Body of pancreas (tissue), 4 donors: Measurements from ENCODE around the gene THEMIS. TPM values are rescaled to one million over a fixed set of nuclear protein-coding genes. Genes with fewer than 3 reads are reported as not detected.

Experiments used
- ATAC-seq: fragments of 150-250 bp; one replicate; pipeline ENCODE4 v1.9.1; 2016
- DNase-seq, 4 donors: peaks; one replicate each; pipeline ENCODE4 v3.0.0-alpha.2; 2019
- H3K27ac ChIP-seq, 4 donors: fragments of 200-600 bp; sonication (generic); 1 replicate in 3 of 4; 2 replicates in 1 of 4; pipeline versions ENCODE4 v1.5.1 to v1.6.1; 2016 to 2019; ENCODE audit warnings: mild to moderate bottlenecking in 1 of 4, mixed read lengths in 1 of 4, moderate library complexity in 1 of 4
- H3K27me3 ChIP-seq, 2 donors: fragments of 200-600 bp; sonication (generic); one replicate each; pipeline ENCODE4 v1.6.0; 2016; ENCODE audit warnings: mild to moderate bottlenecking in 1 of 2
- H3K36me3 ChIP-seq, 2 donors: fragments of 200-600 bp; sonication (generic); replicated peaks in 1 of 2; 2 replicates each; pipeline ENCODE4 v1.5.1; 2016; ENCODE audit warnings: low read depth in 2 of 2; ENCODE audit not compliant: insufficient read depth in 1 of 2
- H3K4me1 ChIP-seq: fragments of 200-600 bp; sonication (generic); one replicate; pipeline ENCODE4 v1.6.0; 2016
- H3K4me3 ChIP-seq, 2 donors: fragments of 200-600 bp; sonication (generic); 1 replicate in 1 of 2; 2 replicates in 1 of 2; pipeline ENCODE4 v1.5.1; 2016 to 2019
- H3K9me3 ChIP-seq, 3 donors: fragments of 200-600 bp; sonication (generic); 1 replicate in 2 of 3; 2 replicates in 1 of 3; pipeline ENCODE4 v1.5.1; 2016
- CTCF ChIP-seq, 7 experiments: fragments of 450-650 bp in 4 of 7; fragments of 200-600 bp in 3 of 7; sonication (generic) in 3 of 7; IDR thresholded peaks; one replicate each; pipeline ENCODE4 v1.5.1; 2016 to 2019; ENCODE audit warnings: antibody characterized with exemption in 7 of 7
- POLR2A ChIP-seq, 3 donors: fragments of 450-650 bp; IDR thresholded peaks; one replicate each; pipeline ENCODE4 v1.6.1; 2016; ENCODE audit warnings: antibody characterized with exemption in 3 of 3, mild to moderate bottlenecking in 2 of 3
- WGBS, 2 donors: methylation state at CpG; one replicate each; pipeline ENCODE4 v1.1.5; 2017; 5-methylcytosine and 5-hydroxymethylcytosine counted together
- intact Hi-C: fragments of 100-400 bp; cut with DNase I; formaldehyde crosslinking; loops from one replicate; pipeline ENCODE4 v1.15.1; 2023
- total RNA-seq, 2 donors: library from RNA; depleted of rRNA; stranded (reverse); fragments of >200 nt; gene quantifications; one replicate each; pipeline ENCODE4 v1.1.0, GENCODE V29; 2016

The THEMIS gene
- total RNA-seq, 2 donors from 2014 or later: 0.52 to 0.66 TPM

GRCh38 chr6:127924031-127924430 is 23.2 kb upstream of the THEMIS start:
- H3K4me1 ChIP-seq: no peaks in the 10 kb centered on the region
- TF ChIP-seq POLR2A (IDR thresholded peaks at IDR 0.05) (no peak), CTCF (IDR thresholded peaks at IDR 0.05) (no peak)
- intact Hi-C loops: no loop called here
- H3K4me3 ChIP-seq: no peak overlapping the region
- no peaks in the 10 kb centered on the region for H3K27me3 ChIP-seq
- DNase-seq: no peak
- H3K36me3 ChIP-seq: no peaks in the 10 kb centered on the region
- no peak for ATAC-seq
- H3K27ac ChIP-seq: no peak overlapping the region
- peaks cover 0 to 13% (median 0%) of the 10 kb centered on the region in 3 donors for H3K9me3 ChIP-seq

- Histone ChIP-seq H3K9me3 (peaks cover 0 to 13% (median 0%) of the 10 kb centered on the region in 3 donors), H3K27ac (no peak overlapping the region), H3K4me1 (no peaks in the 10 kb centered on the region), H3K4me3 (no peak overlapping the region), H3K27me3 (no peaks in the 10 kb centered on the region), H3K36me3 (no peaks in the 10 kb centered on the region)
- ATAC-seq: no peak
- WGBS, 2 donors: 67 to 77% methylated on average over 2 of the region's 2 CpGs
- TF ChIP-seq POLR2A (IDR thresholded peaks at IDR 0.05) (no peak), CTCF (IDR thresholded peaks at IDR 0.05) (no peak)
- DNase-seq: no peak
- intact Hi-C loops: no loop called here
Measured at GRCh38 chr6:127923135-127923534, 22.3 kb upstream of the THEMIS start.

- ATAC-seq (no peak), DNase-seq (no peak)
- Histone ChIP-seq H3K36me3 (no peaks in the 10 kb centered on the region), H3K4me1 (no peaks in the 10 kb centered on the region), H3K9me3 (peaks cover 0 to 12% (median 0%) of the 10 kb centered on the region in 3 donors), H3K27ac (no peak overlapping the region), H3K4me3 (no peak overlapping the region), H3K27me3 (no peaks in the 10 kb centered on the region)
- TF ChIP-seq CTCF (IDR thresholded peaks at IDR 0.05): no peak
- TF ChIP-seq POLR2A (IDR thresholded peaks at IDR 0.05): no peak
- WGBS, 2 donors: 79 to 85% methylated on average over 6 of the region's 6 CpGs
- intact Hi-C loops: no loop called here
Measured at GRCh38 chr6:127921982-127922381, 21.1 kb upstream of the THEMIS start.

GRCh38 chr6:127920804-127921203 is 19.9 kb upstream of the THEMIS start:
- Histone ChIP-seq H3K4me1 (no peaks in the 10 kb centered on the region), H3K36me3 (no peaks in the 10 kb centered on the region), H3K4me3 (no peak overlapping the region), H3K27me3 (no peaks in the 10 kb centered on the region), H3K9me3 (peaks cover 0 to under 1% (median 0%) of the 10 kb centered on the region in 3 donors), H3K27ac (no peak overlapping the region)
- 40 to 59% methylated on average over 3 of the region's 3 CpGs for WGBS, 2 donors
- DNase-seq (no peak), ATAC-seq (no peak)
- intact Hi-C loops: no loop called here
- TF ChIP-seq CTCF (IDR thresholded peaks at IDR 0.05) (no peak), POLR2A (IDR thresholded peaks at IDR 0.05) (no peak)
